HepG2 (cell line): Measurements from ENCODE around the gene MEI1. TPM values are rescaled to one million over a fixed set of nuclear protein-coding genes. Genes with fewer than 3 reads are reported as not detected.

ENCODE experiments used
- GPN1 ChIP-seq: sonication (generic); formaldehyde crosslinking; IDR thresholded peaks from 2 replicates; pipeline ENCODE4 v1.5.1; 2020; ENCODE audit warnings: missing genetic modification reagents, borderline replicate concordance
- HOXA5 ChIP-seq: sonication (generic); formaldehyde crosslinking; IDR thresholded peaks from 2 replicates; pipeline ENCODE4 v1.4.0; 2020; ENCODE audit warnings: missing genetic modification reagents
- RBAK ChIP-seq: sonication (generic); formaldehyde crosslinking; IDR thresholded peaks from 2 replicates; pipeline ENCODE4 v1.5.1; 2020; ENCODE audit warnings: mild to moderate bottlenecking, missing genetic modification reagents
- SPEN ChIP-seq: sonication (generic); formaldehyde crosslinking; IDR thresholded peaks from 2 replicates; pipeline ENCODE4 v1.5.1; 2020; ENCODE audit warnings: low read depth, mild to moderate bottlenecking, missing genetic modification reagents
- STAG1 ChIP-seq: sonication (generic); formaldehyde crosslinking; IDR thresholded peaks from 2 replicates; pipeline ENCODE4 v1.4.0; 2020; ENCODE audit warnings: missing genetic modification reagents
- ZNF225 ChIP-seq: sonication (generic); formaldehyde crosslinking; IDR thresholded peaks from 2 replicates; pipeline ENCODE4 v1.4.0; 2020; ENCODE audit warnings: mild to moderate bottlenecking, missing genetic modification reagents
- ZNF230 ChIP-seq: sonication (generic); formaldehyde crosslinking; IDR thresholded peaks from 2 replicates; pipeline ENCODE4 v1.4.0; 2020; ENCODE audit warnings: mild to moderate bottlenecking, missing genetic modification reagents
- ZNF780A ChIP-seq: sonication (generic); formaldehyde crosslinking; IDR thresholded peaks from 2 replicates; pipeline ENCODE4 v1.8.0; 2022; ENCODE audit warnings: mild to moderate bottlenecking, missing genetic modification reagents, moderate library complexity
- ZNF792 ChIP-seq: IDR thresholded peaks from 2 replicates; pipeline ENCODE4 v1.6.1; 2016
- polyA plus RNA-seq, 8 experiments: library from polyadenylated mRNA; depleted of rRNA in 3 of 8; stranded (reverse) in 7 of 8; unstranded in 1 of 8; fragments of >200 nt; fragmentation: Illumina TruSeq in 4 of 8; extraction: Trizol in 4 of 8; gene quantifications; 2 replicates each; pipeline versions ENCODE4 v1.2.1 to v1.2.3, GENCODE V29; 2011 to 2016; ENCODE audit warnings: low read depth in 4 of 8, missing spikeins in 1 of 8, mixed read lengths in 1 of 8; ENCODE audit not compliant: insufficient read depth in 1 of 8
- total RNA-seq, 5 experiments: library from RNA; depleted of rRNA; stranded (reverse); fragments of >200 nt; fragmentation: Illumina TruSeq; extraction: Trizol; gene quantifications; 2 replicates each; pipeline ENCODE4 v1.2.3, GENCODE V29; 2016; ENCODE audit warnings: low read depth in 1 of 5
- TF ChIP-seq, protein P1 (sequence below): sonication (generic); formaldehyde crosslinking; IDR thresholded peaks from one replicate; pipeline ENCODE4 v1.5.1; 2020; ENCODE audit warnings: mild to moderate bottlenecking, missing genetic modification reagents; ENCODE audit errors: not compliant biosample characterization
- TF ChIP-seq, protein P2 (sequence below): sonication (generic); formaldehyde crosslinking; IDR thresholded peaks from 2 replicates; pipeline ENCODE4 v1.5.1; 2020; ENCODE audit warnings: mild to moderate bottlenecking, missing genetic modification reagents, moderate library complexity
- TF ChIP-seq, protein P3 (sequence below), 2 experiments: sonication (generic) in 1 of 2; formaldehyde crosslinking in 1 of 2; IDR thresholded peaks; 2 replicates each; pipeline versions ENCODE4 v1.4.0 to v1.6.1; 2016 to 2020; ENCODE audit warnings: borderline replicate concordance in 1 of 2, low read depth in 1 of 2, mild to moderate bottlenecking in 1 of 2, missing genetic modification reagents in 1 of 2

The MEI1 gene
- total and polyA plus RNA-seq, 2 of the 13 experiments (the other 11 are each of a cell fraction or from before 2014, with no cell fraction given), result 0.75 to 1.9 TPM

- TF ChIP-seq, protein P1, sequence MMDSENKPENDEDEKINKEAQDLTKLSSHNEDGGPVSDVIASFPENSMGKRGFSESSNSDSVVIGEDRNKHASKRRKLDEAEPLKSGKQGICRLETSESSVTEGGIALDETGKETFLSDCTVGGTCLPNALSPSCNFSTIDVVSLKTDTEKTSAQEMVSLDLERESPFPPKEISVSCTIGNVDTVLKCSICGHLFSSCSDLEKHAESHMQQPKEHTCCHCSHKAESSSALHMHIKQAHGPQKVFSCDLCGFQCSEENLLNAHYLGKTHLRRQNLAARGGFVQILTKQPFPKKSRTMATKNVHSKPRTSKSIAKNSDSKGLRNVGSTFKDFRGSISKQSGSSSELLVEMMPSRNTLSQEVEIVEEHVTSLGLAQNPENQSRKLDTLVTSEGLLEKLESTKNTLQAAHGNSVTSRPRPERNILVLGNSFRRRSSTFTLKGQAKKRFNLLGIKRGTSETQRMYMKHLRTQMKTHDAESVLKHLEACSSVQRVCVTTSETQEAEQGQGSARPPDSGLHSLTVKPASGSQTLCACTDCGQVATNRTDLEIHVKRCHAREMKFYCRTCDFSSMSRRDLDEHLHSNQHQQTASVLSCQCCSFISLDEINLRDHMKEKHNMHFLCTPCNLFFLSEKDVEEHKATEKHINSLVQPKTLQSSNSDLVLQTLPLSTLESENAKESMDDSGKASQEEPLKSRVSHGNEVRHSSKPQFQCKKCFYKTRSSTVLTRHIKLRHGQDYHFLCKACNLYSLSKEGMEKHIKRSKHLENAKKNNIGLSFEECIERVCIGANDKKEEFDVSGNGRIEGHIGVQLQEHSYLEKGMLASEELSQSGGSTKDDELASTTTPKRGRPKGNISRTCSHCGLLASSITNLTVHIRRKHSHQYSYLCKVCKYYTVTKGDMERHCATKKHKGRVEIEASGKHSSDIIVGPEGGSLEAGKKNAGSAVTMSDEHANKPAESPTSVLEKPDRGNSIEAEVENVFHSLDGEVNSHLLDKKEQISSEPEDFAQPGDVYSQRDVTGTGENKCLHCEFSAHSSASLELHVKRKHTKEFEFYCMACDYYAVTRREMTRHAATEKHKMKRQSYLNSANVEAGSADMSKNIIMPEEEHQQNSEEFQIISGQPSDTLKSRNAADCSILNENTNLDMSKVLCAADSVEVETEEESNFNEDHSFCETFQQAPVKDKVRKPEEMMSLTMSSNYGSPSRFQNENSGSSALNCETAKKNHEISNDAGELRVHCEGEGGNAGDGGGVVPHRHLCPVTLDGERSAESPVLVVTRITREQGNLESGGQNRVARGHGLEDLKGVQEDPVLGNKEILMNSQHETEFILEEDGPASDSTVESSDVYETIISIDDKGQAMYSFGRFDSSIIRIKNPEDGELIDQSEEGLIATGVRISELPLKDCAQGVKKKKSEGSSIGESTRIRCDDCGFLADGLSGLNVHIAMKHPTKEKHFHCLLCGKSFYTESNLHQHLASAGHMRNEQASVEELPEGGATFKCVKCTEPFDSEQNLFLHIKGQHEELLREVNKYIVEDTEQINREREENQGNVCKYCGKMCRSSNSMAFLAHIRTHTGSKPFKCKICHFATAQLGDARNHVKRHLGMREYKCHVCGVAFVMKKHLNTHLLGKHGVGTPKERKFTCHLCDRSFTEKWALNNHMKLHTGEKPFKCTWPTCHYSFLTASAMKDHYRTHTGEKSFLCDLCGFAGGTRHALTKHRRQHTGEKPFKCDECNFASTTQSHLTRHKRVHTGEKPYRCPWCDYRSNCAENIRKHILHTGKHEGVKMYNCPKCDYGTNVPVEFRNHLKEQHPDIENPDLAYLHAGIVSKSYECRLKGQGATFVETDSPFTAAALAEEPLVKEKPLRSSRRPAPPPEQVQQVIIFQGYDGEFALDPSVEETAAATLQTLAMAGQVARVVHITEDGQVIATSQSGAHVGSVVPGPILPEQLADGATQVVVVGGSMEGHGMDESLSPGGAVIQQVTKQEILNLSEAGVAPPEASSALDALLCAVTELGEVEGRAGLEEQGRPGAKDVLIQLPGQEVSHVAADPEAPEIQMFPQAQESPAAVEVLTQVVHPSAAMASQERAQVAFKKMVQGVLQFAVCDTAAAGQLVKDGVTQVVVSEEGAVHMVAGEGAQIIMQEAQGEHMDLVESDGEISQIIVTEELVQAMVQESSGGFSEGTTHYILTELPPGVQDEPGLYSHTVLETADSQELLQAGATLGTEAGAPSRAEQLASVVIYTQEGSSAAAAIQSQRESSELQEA (CRISPR knock-in tag), result no peak
- TF ChIP-seq STAG1 (CRISPR knock-in tag), result no peak
- peak; percentile 80 for TF ChIP-seq ZNF230 (CRISPR knock-in tag)
- TF ChIP-seq SPEN (CRISPR knock-in tag), result no peak
- no peak for TF ChIP-seq GPN1 (CRISPR knock-in tag)
- TF ChIP-seq RBAK (CRISPR knock-in tag), result no peak
- TF ChIP-seq, protein P2, sequence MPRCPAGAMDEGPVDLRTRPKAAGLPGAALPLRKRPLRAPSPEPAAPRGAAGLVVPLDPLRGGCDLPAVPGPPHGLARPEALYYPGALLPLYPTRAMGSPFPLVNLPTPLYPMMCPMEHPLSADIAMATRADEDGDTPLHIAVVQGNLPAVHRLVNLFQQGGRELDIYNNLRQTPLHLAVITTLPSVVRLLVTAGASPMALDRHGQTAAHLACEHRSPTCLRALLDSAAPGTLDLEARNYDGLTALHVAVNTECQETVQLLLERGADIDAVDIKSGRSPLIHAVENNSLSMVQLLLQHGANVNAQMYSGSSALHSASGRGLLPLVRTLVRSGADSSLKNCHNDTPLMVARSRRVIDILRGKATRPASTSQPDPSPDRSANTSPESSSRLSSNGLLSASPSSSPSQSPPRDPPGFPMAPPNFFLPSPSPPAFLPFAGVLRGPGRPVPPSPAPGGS (CRISPR knock-in tag), result peak; percentile 67; the same call in 1 of the 2 replicates
- TF ChIP-seq, protein P3, sequence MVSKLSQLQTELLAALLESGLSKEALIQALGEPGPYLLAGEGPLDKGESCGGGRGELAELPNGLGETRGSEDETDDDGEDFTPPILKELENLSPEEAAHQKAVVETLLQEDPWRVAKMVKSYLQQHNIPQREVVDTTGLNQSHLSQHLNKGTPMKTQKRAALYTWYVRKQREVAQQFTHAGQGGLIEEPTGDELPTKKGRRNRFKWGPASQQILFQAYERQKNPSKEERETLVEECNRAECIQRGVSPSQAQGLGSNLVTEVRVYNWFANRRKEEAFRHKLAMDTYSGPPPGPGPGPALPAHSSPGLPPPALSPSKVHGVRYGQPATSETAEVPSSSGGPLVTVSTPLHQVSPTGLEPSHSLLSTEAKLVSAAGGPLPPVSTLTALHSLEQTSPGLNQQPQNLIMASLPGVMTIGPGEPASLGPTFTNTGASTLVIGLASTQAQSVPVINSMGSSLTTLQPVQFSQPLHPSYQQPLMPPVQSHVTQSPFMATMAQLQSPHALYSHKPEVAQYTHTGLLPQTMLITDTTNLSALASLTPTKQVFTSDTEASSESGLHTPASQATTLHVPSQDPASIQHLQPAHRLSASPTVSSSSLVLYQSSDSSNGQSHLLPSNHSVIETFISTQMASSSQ (IDR thresholded peaks at IDR 0.05; ENCODE audit: low read depth), result no peak
- TF ChIP-seq, protein P3 (CRISPR knock-in tag; IDR thresholded peaks at IDR 0.05; ENCODE audit: borderline replicate concordance), result no peak
- no peak for TF ChIP-seq ZNF792 (CRISPR knock-in tag)
- no peak for TF ChIP-seq ZNF225 (CRISPR knock-in tag)
- 0 out of 2 replicates have a peak, but pooled peaks have one; percentile 22 for TF ChIP-seq ZNF780A (CRISPR knock-in tag)
- TF ChIP-seq HOXA5 (CRISPR knock-in tag), result 0 out of 2 replicates have a peak, but pooled peaks have one; percentile 4
Measured at GRCh38 chr22:41799486-41800347, 100.4 kb downstream of the MEI1 start (continued).
